Measurements from ENCODE around the gene MCRIP2.

Gene MCRIP2

DNA sequence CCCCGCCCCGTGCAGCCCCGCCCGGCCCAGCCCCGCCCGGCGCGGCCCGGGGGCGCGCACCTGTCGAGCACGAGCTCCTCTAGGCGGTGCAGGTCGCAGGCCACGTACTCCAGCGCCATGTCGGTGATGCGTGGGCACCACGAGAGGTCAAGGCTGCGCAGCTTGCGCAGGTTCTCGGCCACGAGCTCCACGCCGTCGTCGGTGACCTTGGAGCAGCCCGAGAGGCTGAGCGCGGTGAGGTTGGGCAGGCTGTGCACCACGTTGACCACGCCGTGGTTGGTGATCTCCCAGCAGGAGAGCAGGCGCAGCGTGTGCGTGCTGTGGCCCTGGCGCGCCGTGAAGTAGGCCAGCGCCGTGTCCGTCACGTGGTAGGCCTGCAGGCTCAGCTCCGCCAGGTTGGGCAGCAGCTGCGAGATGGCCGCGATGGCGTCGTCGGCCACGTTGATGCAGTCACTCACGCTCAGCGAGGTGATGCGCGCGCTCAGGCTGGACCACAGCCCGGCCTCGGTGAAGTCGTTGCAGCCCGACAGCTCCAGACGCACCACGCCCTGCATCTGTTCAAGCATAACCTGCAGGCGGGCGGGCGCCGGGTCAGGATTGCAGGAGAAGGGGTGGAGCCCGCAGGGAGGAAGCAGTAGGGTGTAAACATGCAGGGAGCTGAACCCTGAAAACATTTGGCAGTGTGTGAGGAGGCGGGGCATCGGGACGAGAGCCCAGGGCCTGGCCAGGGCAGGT is 53.9 kb downstream of the MCRIP2 start:
- peak; percentile 62 to 64 for DNase-seq (ENCODE audit: low read depth in 2 of 2)

Measured in stimulated activated CD4-positive, alpha-beta T cell treated with anti-CD3 and anti-CD28 coated beads, Interleukin-4, amount 100 ng/mL, for 48 hours (primary cell).